ENCODE measurements around the gene HHIP. TPM values are rescaled to one million over a fixed set of nuclear protein-coding genes. Genes with fewer than 3 reads are reported as not detected.
A peak's percentile ranks its signal among the peaks of the same experiment; 100 is the strongest.
"Not testable (repeated sequence)": the region's sequence is repeated elsewhere in the genome, so short reads cannot be mapped to it uniquely, and the experiment has no call there.

Gene HHIP
- total RNA-seq, 1 donor from 2014 or later: 127 TPM

- no peak for DNase-seq (ENCODE audit: low read depth in 2 of 2)
Observed at GRCh38 chr4:144748814-144749555, 103.0 kb downstream of the HHIP start.

- no peak for DNase-seq (ENCODE audit: low read depth in 2 of 2)
Observed at GRCh38 chr4:144750348-144750747, 104.4 kb downstream of the HHIP start.

- DNase-seq (ENCODE audit: low read depth in 2 of 2): peak; percentile 11 to 45
Observed at GRCh38 chr4:144754562-144755410, 108.8 kb downstream of the HHIP start.

- no peak for DNase-seq (ENCODE audit: low read depth in 2 of 2)
Observed at GRCh38 chr4:144757969-144758368, 112.0 kb downstream of the HHIP start.

GRCh38 chr4:144768809-144769208 lies 122.9 kb downstream of the HHIP start:
- DNase-seq (ENCODE audit: low read depth in 2 of 2): not testable (repeated sequence)

- DNase-seq (ENCODE audit: low read depth in 2 of 2): no peak
Observed at GRCh38 chr4:144778364-144778763, 132.4 kb downstream of the HHIP start.

GRCh38 chr4:144782345-144782744 lies 136.4 kb downstream of the HHIP start:
- peak in 1 of 2 donors; percentile 9 for DNase-seq (ENCODE audit: low read depth in 2 of 2)

GRCh38 chr4:144785961-144786360 lies 140.0 kb downstream of the HHIP start:
- no peak for DNase-seq (ENCODE audit: low read depth in 2 of 2)

- peak; percentile 33 to 57 for DNase-seq (ENCODE audit: low read depth in 2 of 2)
Observed at GRCh38 chr4:144787365-144788258, 141.7 kb downstream of the HHIP start.

- DNase-seq (ENCODE audit: low read depth in 2 of 2): no peak
Observed at GRCh38 chr4:144788469-144788868, 142.5 kb downstream of the HHIP start.

- DNase-seq (ENCODE audit: low read depth in 2 of 2): not testable (repeated sequence)
Observed at GRCh38 chr4:144791933-144792332, 146.0 kb downstream of the HHIP start.
